ENCODE results near the gene SH3RF3. TPM values are rescaled to one million over a fixed set of nuclear protein-coding genes. Genes with fewer than 3 reads are reported as not detected.

SH3RF3 gene
- total RNA-seq, 1 experiment from 2014 or later, result 4.9 TPM

DNA sequence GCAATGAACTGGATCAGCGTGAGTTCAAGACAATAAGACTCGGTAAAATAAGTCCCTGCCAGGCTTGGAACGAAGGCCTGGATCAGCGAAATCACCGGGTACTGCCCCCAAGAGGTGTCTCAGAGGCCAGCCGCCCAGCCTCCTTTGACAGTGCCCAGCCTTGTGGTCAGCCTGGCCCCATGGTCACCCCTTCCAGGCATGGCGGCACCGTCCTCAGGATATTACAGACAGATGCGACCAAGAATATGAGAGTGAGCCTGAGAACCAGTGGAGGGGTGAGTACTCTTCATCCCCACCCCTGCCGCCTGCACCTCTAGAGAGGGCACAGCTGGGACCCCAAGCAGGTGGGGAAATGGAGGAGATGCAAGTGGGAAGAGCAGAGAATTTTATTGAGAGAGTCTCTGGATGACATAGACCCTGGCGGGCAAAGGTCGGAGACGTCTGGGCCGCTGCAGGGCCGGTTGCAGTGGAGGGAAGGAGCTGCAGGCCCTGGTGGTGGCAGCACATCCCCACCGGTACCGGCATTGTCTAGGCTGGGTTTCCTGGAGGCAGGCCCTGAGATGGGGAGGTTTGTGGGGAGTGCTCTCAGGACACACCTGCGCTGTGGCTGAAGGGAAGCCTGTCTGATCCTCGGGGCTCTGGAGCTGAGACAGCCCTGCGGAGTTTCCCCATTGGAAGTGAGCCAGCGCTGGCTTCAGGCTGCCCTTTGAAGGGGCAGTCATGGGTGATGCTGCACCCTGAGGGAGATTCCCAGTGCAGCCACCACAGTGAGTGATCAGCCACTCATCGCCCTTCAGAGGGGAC is 294.8 kb downstream of the SH3RF3 start:
- CTCF ChIA-PET, result no interaction called here
- H3K27me3 ChIP-seq (ENCODE audit: control insufficient read depth, insufficient read depth, low read length), result no peaks in the 10 kb centered on the region
- peak; percentile 55; the same call in 1 of the 2 replicates for ATAC-seq

GRCh38 chr2:109425411-109425810 is 296.4 kb downstream of the SH3RF3 start:
- intact Hi-C loops (cut with micrococcal nuclease; ENCODE audit: unreplicated experiment), result no loop called here
- no peak for ATAC-seq
- POLR2A ChIA-PET, result no interaction called here
- no TSS peak for BruUV-seq (replicated peaks)
- Histone ChIP-seq H3K9me3 (ENCODE audit: control insufficient read depth, insufficient read depth, low read depth, low read length) (no peaks in the 10 kb centered on the region), H3K36me3 (ENCODE audit: control insufficient read depth, insufficient read depth, low read length) (no peaks in the 10 kb centered on the region), H3K27me3 (ENCODE audit: control insufficient read depth, insufficient read depth, low read length) (no peaks in the 10 kb centered on the region), H3K4me3 (ENCODE audit: low read depth in 2 of 2, low read length in 2 of 2) (no peak overlapping the region), H3K4me1 (ENCODE audit: control insufficient read depth, insufficient read depth, low read length) (no peaks in the 10 kb centered on the region), H3K27ac (ENCODE audit: low read length) (no peak overlapping the region)
- DNase-seq (ENCODE audit: low read depth, low spot score), result no peak
- CTCF ChIA-PET, result interaction anchor here (0.6 kb wide), 1 partner anchor 216 kb away, joined by 3 read pairs; no protein-coding TSS in a partner anchor
- in situ Hi-C loops (cut with HindIII; ENCODE audit: low pct_unique_long_range_greater_than_20kb, low sequenced_read_pairs), result no loop called here
- no peak for TF ChIP-seq CTCF (IDR thresholded peaks at IDR 0.05)
- TF ChIP-seq REST (IDR thresholded peaks at IDR 0.05; ENCODE audit: insufficient read depth in 1 of 2, low read depth in 2 of 2, low read length in 1 of 2), result no peak
- no peak for TF ChIP-seq SIN3A (IDR thresholded peaks at IDR 0.05; ENCODE audit: borderline replicate concordance, insufficient read depth, low read depth, low read length)
- no peak for TF ChIP-seq POLR2AphosphoS5 (IDR thresholded peaks at IDR 0.05; ENCODE audit: low read depth, low read length)
- no peak for TF ChIP-seq TCF7L2 (IDR thresholded peaks at IDR 0.05; ENCODE audit: low read depth, low read length)

More for the DNA sequence above, 294.8 kb downstream of the SH3RF3 start:
- H3K27ac ChIP-seq (ENCODE audit: low read length), result no peak overlapping the region
- no TSS peak for BruUV-seq (replicated peaks)
- H3K4me1 ChIP-seq (ENCODE audit: control insufficient read depth, insufficient read depth, low read length), result no peaks in the 10 kb centered on the region
- intact Hi-C loops (cut with micrococcal nuclease; ENCODE audit: unreplicated experiment), result no loop called here
- DNase-seq (ENCODE audit: low read depth, low spot score), result no peak
- no peaks in the 10 kb centered on the region for H3K36me3 ChIP-seq (ENCODE audit: control insufficient read depth, insufficient read depth, low read length)
- in situ Hi-C loops (cut with HindIII; ENCODE audit: low pct_unique_long_range_greater_than_20kb, low sequenced_read_pairs), result no loop called here
- H3K4me3 ChIP-seq (ENCODE audit: low read depth in 2 of 2, low read length in 2 of 2), result no peak overlapping the region
- H3K9me3 ChIP-seq (ENCODE audit: control insufficient read depth, insufficient read depth, low read depth, low read length), result no peaks in the 10 kb centered on the region
- TF ChIP-seq TCF7L2 (IDR thresholded peaks at IDR 0.05; ENCODE audit: low read depth, low read length), result no peak
- no peak for TF ChIP-seq POLR2AphosphoS5 (IDR thresholded peaks at IDR 0.05; ENCODE audit: low read depth, low read length)
- no peak for TF ChIP-seq REST (IDR thresholded peaks at IDR 0.05; ENCODE audit: insufficient read depth in 1 of 2, low read depth in 2 of 2, low read length in 1 of 2)
- no peak for TF ChIP-seq SIN3A (IDR thresholded peaks at IDR 0.05; ENCODE audit: borderline replicate concordance, insufficient read depth, low read depth, low read length)
- no peak for TF ChIP-seq CTCF (IDR thresholded peaks at IDR 0.05)
- POLR2A ChIA-PET, result no interaction called here

Measured in Panc1 (cell line).